Measurements from ENCODE around the gene HIVEP3. TPM values are rescaled to one million over a fixed set of nuclear protein-coding genes. Genes with fewer than 3 reads are reported as not detected.

HIVEP3 gene
- total RNA-seq, 1 experiment from 2014 or later, result 1.4 TPM

DNA sequence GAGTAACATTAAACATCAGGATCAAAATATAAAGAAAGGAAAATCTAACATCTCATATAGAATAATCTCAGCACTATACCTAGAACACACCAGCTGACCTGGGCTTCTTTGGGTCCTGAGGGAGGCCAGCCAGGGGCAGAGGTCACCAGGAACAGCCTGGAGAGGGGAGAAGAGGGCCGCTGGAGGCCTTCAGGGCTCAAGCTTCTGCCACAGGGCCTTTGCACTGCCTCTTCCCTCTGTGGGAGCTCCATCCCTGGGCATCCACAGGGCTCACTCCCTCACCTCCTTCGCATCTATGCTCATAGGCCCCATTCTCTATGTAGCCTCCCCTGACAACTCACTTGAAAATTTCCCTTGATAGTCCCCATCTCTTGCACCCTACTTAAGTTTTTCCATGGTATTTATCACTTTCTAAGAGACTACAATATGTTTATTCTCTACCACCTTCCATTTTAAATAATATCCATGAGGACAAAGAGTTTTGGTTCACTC is 73.9 kb downstream of the HIVEP3 start:
- H4K8ac ChIP-seq (replicated peaks; ENCODE audit: insufficient read length, low read depth, low read length), result no peak overlapping the region
- no peak overlapping the region for H2AK5ac ChIP-seq (ENCODE audit: insufficient read length, low read length)
- H2BK15ac ChIP-seq (ENCODE audit: low read depth, low read length), result no peak overlapping the region
- H2BK12ac ChIP-seq (ENCODE audit: insufficient read length, low read depth, low read length), result no peak overlapping the region
- Mint-ChIP-seq H3K9me3 (no peaks in the 10 kb centered on the region), H3K4me1 (peaks cover 25 to 26% of the 10 kb centered on the region in 2 experiments), H3K36me3 (ENCODE audit: insufficient read depth in 1 of 3, low read depth in 3 of 3) (no peaks in the 10 kb centered on the region), H3K4me3 (no peak overlapping the region), H3K27me3 (ENCODE audit: low read depth) (peaks cover 1% of the 10 kb centered on the region; the same call in 1 of the 2 replicates), H3K27ac (no peak overlapping the region; a peak in 1 of 7 replicates)
- no peaks in the 10 kb centered on the region for H3K79me1 ChIP-seq (ENCODE audit: insufficient read depth, low read depth, low read length, poor library complexity, severe bottlenecking)
- H3T11ph ChIP-seq (ENCODE audit: low read length), result no peak overlapping the region
- H2BK120ac ChIP-seq (ENCODE audit: low read depth, low read length, poor library complexity, severe bottlenecking), result no peak overlapping the region
- no peak overlapping the region for H3K4ac ChIP-seq (ENCODE audit: low read depth, low read length)
- H3K9me3 ChIP-seq (ENCODE audit: control insufficient read depth, low read depth, low read length), result no peaks in the 10 kb centered on the region
- no peak overlapping the region for H4K91ac ChIP-seq (ENCODE audit: insufficient read length, low read depth, low read length)
- no peaks in the 10 kb centered on the region for H4K20me1 ChIP-seq (ENCODE audit: control insufficient read depth, insufficient read depth, insufficient read length)
- no peak for DNase-seq
- no peaks in the 10 kb centered on the region for H3K79me2 ChIP-seq (ENCODE audit: insufficient read depth, low read length)
- no peak overlapping the region for H2BK5ac ChIP-seq (ENCODE audit: insufficient read length, low read length)
- H3K9ac ChIP-seq (ENCODE audit: extremely low read depth, insufficient read length, low read length), result no peak overlapping the region
- WGBS (ENCODE audit: extremely low coverage, insufficient read length, low lambda C conversion rate), result no CpG with 5 or more reads among the region's 2 CpGs
- H4K5ac ChIP-seq (ENCODE audit: insufficient read length, low read depth, low read length), result no peak overlapping the region
- H3K14ac ChIP-seq (ENCODE audit: insufficient read depth, low read length), result no peak overlapping the region
- no peak overlapping the region for H3K23ac ChIP-seq (ENCODE audit: insufficient read length, low read depth, low read length)
- no peaks in the 10 kb centered on the region for H3K27me3 ChIP-seq (ENCODE audit: insufficient read depth, low read length)
- H3K4me2 ChIP-seq (ENCODE audit: insufficient read depth, insufficient read length, low read length), result no peak overlapping the region
- no peak overlapping the region for H2BK20ac ChIP-seq (ENCODE audit: low read depth, low read length, poor library complexity, severe bottlenecking)
- no peak overlapping the region for H3K56ac ChIP-seq (ENCODE audit: insufficient read length, low read depth, low read length)
- H3K27ac ChIP-seq (ENCODE audit: insufficient read length, low read depth, low read length), result no peak overlapping the region
- H3K23me2 ChIP-seq (ENCODE audit: insufficient read length, low read depth, low read length, poor library complexity, severe bottlenecking), result no peaks in the 10 kb centered on the region
- no peak overlapping the region for H3K18ac ChIP-seq (ENCODE audit: insufficient read length, low read depth, low read length)
- TF ChIP-seq, protein P1, sequence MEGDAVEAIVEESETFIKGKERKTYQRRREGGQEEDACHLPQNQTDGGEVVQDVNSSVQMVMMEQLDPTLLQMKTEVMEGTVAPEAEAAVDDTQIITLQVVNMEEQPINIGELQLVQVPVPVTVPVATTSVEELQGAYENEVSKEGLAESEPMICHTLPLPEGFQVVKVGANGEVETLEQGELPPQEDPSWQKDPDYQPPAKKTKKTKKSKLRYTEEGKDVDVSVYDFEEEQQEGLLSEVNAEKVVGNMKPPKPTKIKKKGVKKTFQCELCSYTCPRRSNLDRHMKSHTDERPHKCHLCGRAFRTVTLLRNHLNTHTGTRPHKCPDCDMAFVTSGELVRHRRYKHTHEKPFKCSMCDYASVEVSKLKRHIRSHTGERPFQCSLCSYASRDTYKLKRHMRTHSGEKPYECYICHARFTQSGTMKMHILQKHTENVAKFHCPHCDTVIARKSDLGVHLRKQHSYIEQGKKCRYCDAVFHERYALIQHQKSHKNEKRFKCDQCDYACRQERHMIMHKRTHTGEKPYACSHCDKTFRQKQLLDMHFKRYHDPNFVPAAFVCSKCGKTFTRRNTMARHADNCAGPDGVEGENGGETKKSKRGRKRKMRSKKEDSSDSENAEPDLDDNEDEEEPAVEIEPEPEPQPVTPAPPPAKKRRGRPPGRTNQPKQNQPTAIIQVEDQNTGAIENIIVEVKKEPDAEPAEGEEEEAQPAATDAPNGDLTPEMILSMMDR (conservative IDR thresholded peaks at IDR 0.05), result no peak
- peaks cover 5% of the 10 kb centered on the region; the same call in 1 of the 2 replicates for H3K4me1 ChIP-seq (ENCODE audit: insufficient read depth, low read length)
- H2AFZ ChIP-seq (ENCODE audit: low read length), result no peak overlapping the region

Measured in H9 (cell line).